Measurements from ENCODE around the gene ALDH1A1. TPM values are rescaled to one million over a fixed set of nuclear protein-coding genes. Genes with fewer than 3 reads are reported as not detected.

The ALDH1A1 gene
- polyA plus RNA-seq, 1 of the 3 experiments (the other 2 are of a cell fraction): 0.03 TPM

- POLR2A ChIA-PET: no interaction called here
Measured at GRCh38 chr9:72991772-72992171, 38.9 kb upstream of the ALDH1A1 start.

DNA sequence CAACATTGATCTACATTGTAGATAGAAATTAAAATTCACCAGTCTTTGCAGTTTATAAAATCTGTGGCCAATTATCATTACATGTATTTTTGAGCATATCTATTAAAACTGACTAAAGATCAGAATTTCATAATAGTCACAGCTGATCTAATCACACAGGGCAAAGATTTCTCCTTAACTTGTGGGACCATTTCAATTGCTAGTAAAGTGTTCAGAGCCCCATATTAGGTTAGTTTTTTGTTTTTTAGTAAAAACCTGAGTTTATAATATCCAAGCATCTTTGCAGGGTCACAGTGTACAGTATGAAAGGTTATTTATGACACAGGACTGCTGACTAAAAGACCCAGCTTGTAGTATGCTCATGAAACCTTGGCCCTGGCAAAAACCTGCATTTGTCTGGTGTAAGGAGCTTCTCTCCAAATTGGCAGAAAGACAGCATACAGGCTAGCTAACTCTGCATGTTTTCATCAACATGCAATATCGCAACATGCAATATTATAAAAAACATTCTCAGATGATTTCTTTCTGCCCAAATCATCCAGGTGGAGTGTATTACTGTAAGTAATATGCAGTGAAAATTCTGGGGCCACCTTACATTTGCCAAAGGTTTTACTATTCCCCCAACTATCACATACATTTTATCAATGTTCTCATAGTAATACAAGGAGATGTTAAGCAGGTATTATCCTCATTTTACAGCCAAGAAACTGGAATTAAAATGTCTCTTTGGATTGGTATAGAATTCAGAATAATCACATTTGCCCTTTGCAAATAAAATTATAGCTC is 37.7 kb upstream of the ALDH1A1 start:
- CTCF ChIA-PET: interaction anchor here (1.0 kb wide), 1 partner anchor 59 kb away, joined by 3 read pairs; no protein-coding TSS in a partner anchor
- H3K4me1 ChIP-seq (ENCODE audit: control insufficient read depth in 1 of 2, insufficient read depth in 2 of 2, low read depth in 1 of 2, low read length in 1 of 2): no peaks in the 10 kb centered on the region
- WGBS (ENCODE audit: low lambda C conversion rate): 0% methylated on average over 1 of the region's 1 CpG

More at GRCh38 chr9:72991772-72992171, 38.9 kb upstream of the ALDH1A1 start:
- no peak for DNase-seq
- TF ChIP-seq FOXM1 (IDR thresholded peaks at IDR 0.05; ENCODE audit: low read depth) (no peak), EZH2phosphoT487 (IDR thresholded peaks at IDR 0.05; ENCODE audit: borderline replicate concordance, low read depth) (no peak), RXRA (IDR thresholded peaks at IDR 0.05; ENCODE audit: borderline replicate concordance, low read depth) (no peak), ZBTB33 (IDR thresholded peaks at IDR 0.05; ENCODE audit: borderline replicate concordance, low read depth) (no peak)
- H3K4me1 ChIP-seq (ENCODE audit: control insufficient read depth in 1 of 2, insufficient read depth in 2 of 2, low read depth in 1 of 2, low read length in 1 of 2): no peaks in the 10 kb centered on the region
- 4% methylated on average over 2 of the region's 2 CpGs for WGBS (ENCODE audit: low lambda C conversion rate)
- H3K27ac ChIP-seq (ENCODE audit: low read depth in 2 of 2, low read length in 1 of 2): no peak overlapping the region
- no peak overlapping the region for H2AFZ ChIP-seq (ENCODE audit: low read depth)
- no peaks in the 10 kb centered on the region for H3K79me2 ChIP-seq (ENCODE audit: insufficient read depth)
- H3K27me3 ChIP-seq (ENCODE audit: insufficient read depth): peaks cover 14% of the 10 kb centered on the region; the same call in 1 of the 2 replicates
- no peaks in the 10 kb centered on the region for H4K20me1 ChIP-seq (ENCODE audit: insufficient read depth)
- no peak overlapping the region for H3K4me2 ChIP-seq
- CTCF ChIA-PET: no interaction called here
- no peak overlapping the region for H3K4me3 ChIP-seq (ENCODE audit: low read depth in 2 of 2, low read length in 1 of 2)
- H3K9me3 ChIP-seq: no peaks in the 10 kb centered on the region
- H3K9me2 ChIP-seq: no peaks in the 10 kb centered on the region
- H3K36me3 ChIP-seq (replicated peaks in 1 of 2; ENCODE audit: control insufficient read depth in 1 of 2, insufficient read depth in 2 of 2, low read length in 1 of 2): no peaks in the 10 kb centered on the region
- no peaks in the 10 kb centered on the region for H3F3A ChIP-seq (replicated peaks; ENCODE audit: insufficient read depth)
- H3K9ac ChIP-seq: no peak overlapping the region

More for the DNA sequence above, 37.7 kb upstream of the ALDH1A1 start:
- Histone ChIP-seq H3K79me2 (ENCODE audit: insufficient read depth) (no peaks in the 10 kb centered on the region), H3K27me3 (ENCODE audit: insufficient read depth) (peaks cover 14% of the 10 kb centered on the region; the same call in 1 of the 2 replicates), H3K4me3 (ENCODE audit: low read depth in 2 of 2, low read length in 1 of 2) (no peak overlapping the region), H3K9ac (no peak overlapping the region), H2AFZ (ENCODE audit: low read depth) (no peak overlapping the region), H3K36me3 (replicated peaks in 1 of 2; ENCODE audit: control insufficient read depth in 1 of 2, insufficient read depth in 2 of 2, low read length in 1 of 2) (no peaks in the 10 kb centered on the region), H3K27ac (ENCODE audit: low read depth in 2 of 2, low read length in 1 of 2) (no peak overlapping the region), H3K4me2 (no peak overlapping the region), H3F3A (replicated peaks; ENCODE audit: insufficient read depth) (no peaks in the 10 kb centered on the region), H3K9me2 (no peaks in the 10 kb centered on the region), H3K9me3 (no peaks in the 10 kb centered on the region), H4K20me1 (ENCODE audit: insufficient read depth) (no peaks in the 10 kb centered on the region)
- DNase-seq: no peak
- TF ChIP-seq SIN3A (IDR thresholded peaks at IDR 0.05; ENCODE audit: borderline replicate concordance, low read depth, low read length): no peak
- TF ChIP-seq, protein P1, sequence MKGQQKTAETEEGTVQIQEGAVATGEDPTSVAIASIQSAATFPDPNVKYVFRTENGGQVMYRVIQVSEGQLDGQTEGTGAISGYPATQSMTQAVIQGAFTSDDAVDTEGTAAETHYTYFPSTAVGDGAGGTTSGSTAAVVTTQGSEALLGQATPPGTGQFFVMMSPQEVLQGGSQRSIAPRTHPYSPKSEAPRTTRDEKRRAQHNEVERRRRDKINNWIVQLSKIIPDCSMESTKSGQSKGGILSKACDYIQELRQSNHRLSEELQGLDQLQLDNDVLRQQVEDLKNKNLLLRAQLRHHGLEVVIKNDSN (IDR thresholded peaks at IDR 0.05; ENCODE audit: borderline replicate concordance, low read depth): no peak
- TF ChIP-seq FOXJ3 (CRISPR knock-in tag; IDR thresholded peaks at IDR 0.05): no peak
- no peak for TF ChIP-seq PBX3 (IDR thresholded peaks at IDR 0.05)
- no peak for TF ChIP-seq MXI1 (IDR thresholded peaks at IDR 0.05; ENCODE audit: low read depth, low read length)
- no peak for TF ChIP-seq TAF1 (IDR thresholded peaks at IDR 0.05; ENCODE audit: borderline replicate concordance, low read depth, low read length)
- TF ChIP-seq, protein P2, sequence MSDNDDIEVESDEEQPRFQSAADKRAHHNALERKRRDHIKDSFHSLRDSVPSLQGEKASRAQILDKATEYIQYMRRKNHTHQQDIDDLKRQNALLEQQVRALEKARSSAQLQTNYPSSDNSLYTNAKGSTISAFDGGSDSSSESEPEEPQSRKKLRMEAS (IDR thresholded peaks at IDR 0.05; ENCODE audit: low read depth): no peak
- TF ChIP-seq EZH2phosphoT487 (IDR thresholded peaks at IDR 0.05; ENCODE audit: borderline replicate concordance, low read depth): no peak
- TF ChIP-seq JUND (IDR thresholded peaks at IDR 0.05): no peak
- no peak for TF ChIP-seq TCF12 (IDR thresholded peaks at IDR 0.05)
- TF ChIP-seq CHD2 (IDR thresholded peaks at IDR 0.05; ENCODE audit: low read length, partially characterized antibody): no peak
- TF ChIP-seq NRF1 (IDR thresholded peaks at IDR 0.05; ENCODE audit: low read depth, low read length): no peak
- TF ChIP-seq FOXM1 (IDR thresholded peaks at IDR 0.05; ENCODE audit: low read depth): no peak
- TF ChIP-seq, protein P3, sequence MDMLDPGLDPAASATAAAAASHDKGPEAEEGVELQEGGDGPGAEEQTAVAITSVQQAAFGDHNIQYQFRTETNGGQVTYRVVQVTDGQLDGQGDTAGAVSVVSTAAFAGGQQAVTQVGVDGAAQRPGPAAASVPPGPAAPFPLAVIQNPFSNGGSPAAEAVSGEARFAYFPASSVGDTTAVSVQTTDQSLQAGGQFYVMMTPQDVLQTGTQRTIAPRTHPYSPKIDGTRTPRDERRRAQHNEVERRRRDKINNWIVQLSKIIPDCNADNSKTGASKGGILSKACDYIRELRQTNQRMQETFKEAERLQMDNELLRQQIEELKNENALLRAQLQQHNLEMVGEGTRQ (IDR thresholded peaks at IDR 0.05; ENCODE audit: borderline replicate concordance, low read depth, low read length): no peak
- no peak for TF ChIP-seq GATA2 (CRISPR knock-in tag; IDR thresholded peaks at IDR 0.05)
- POLR2A ChIA-PET: no interaction called here
